ENCODE results near the gene C21orf58. TPM values are rescaled to one million over a fixed set of nuclear protein-coding genes. Genes with fewer than 3 reads are reported as not detected.
A peak's percentile ranks its signal among the peaks of the same experiment; 100 is the strongest.

C21orf58 gene
- total RNA-seq, 4 donors from 2014 or later: 2.2 to 11.1 (median 3.0) TPM

DNA sequence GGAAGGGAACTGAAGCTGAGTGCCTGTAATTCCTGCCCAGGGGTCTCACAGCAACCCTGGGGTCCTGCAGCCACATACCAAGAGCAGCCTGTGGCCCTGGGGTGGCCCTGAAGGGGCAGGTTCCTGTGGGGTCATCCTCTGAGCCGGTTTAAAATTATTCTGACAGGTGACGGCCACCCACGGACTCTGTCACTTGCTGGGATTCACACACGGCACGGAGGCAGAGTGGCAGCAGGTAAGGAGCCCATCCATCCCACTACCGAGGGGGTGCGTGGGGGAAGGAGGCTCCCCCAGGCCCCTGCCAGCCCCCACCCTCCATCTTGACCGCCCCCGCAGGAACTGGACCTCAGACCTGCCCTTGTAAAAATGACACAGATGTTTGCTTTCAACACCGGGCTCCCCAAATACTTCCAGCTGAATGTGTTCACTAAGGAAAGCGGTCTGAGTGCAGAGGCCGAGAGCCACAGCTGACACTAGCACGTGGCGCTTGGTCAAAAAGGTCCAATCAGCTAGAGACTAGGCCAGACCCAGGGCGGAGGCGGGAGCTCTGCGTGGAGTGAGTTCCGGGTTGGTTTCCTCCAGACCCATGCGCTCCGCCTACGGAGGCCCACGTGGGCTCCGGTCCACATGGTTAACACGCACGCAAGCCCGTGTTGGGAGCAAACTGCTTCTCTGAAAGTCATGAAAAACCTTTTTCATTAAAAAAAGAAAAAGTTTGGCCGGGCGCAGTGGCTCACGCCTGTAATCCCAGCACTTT is 27.5 kb downstream of the C21orf58 start:
- H3K4me3 ChIP-seq: peak overlapping the region in 2 of 4 donors; percentile 48 to 60
- H3K9me3 ChIP-seq: no peaks in the 10 kb centered on the region
- 49 to 66% methylated on average over 24 to 26 of the region's 29 CpGs for WGBS, 2 donors
- H3K27ac ChIP-seq: peak overlapping the region in 3 of 4 donors; percentile 63 to 73 (median 72)
- TF ChIP-seq EP300 (IDR thresholded peaks at IDR 0.05): peak in 1 of 2 donors; percentile 60
- TF ChIP-seq POLR2A (IDR thresholded peaks at IDR 0.05): no peak
- TF ChIP-seq, protein P1, sequence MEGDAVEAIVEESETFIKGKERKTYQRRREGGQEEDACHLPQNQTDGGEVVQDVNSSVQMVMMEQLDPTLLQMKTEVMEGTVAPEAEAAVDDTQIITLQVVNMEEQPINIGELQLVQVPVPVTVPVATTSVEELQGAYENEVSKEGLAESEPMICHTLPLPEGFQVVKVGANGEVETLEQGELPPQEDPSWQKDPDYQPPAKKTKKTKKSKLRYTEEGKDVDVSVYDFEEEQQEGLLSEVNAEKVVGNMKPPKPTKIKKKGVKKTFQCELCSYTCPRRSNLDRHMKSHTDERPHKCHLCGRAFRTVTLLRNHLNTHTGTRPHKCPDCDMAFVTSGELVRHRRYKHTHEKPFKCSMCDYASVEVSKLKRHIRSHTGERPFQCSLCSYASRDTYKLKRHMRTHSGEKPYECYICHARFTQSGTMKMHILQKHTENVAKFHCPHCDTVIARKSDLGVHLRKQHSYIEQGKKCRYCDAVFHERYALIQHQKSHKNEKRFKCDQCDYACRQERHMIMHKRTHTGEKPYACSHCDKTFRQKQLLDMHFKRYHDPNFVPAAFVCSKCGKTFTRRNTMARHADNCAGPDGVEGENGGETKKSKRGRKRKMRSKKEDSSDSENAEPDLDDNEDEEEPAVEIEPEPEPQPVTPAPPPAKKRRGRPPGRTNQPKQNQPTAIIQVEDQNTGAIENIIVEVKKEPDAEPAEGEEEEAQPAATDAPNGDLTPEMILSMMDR (IDR thresholded peaks at IDR 0.05): no peak
- no peaks in the 10 kb centered on the region for H3K27me3 ChIP-seq
- DNase-seq (ENCODE audit: low spot score in 2 of 2): peak; percentile 85 to 86
- H3K36me3 ChIP-seq: peaks cover 0 to 27% (median 0%) of the 10 kb centered on the region in 3 donors
- peaks cover 0 to 36% (median 2%) of the 10 kb centered on the region in 4 donors for H3K4me1 ChIP-seq

DNA sequence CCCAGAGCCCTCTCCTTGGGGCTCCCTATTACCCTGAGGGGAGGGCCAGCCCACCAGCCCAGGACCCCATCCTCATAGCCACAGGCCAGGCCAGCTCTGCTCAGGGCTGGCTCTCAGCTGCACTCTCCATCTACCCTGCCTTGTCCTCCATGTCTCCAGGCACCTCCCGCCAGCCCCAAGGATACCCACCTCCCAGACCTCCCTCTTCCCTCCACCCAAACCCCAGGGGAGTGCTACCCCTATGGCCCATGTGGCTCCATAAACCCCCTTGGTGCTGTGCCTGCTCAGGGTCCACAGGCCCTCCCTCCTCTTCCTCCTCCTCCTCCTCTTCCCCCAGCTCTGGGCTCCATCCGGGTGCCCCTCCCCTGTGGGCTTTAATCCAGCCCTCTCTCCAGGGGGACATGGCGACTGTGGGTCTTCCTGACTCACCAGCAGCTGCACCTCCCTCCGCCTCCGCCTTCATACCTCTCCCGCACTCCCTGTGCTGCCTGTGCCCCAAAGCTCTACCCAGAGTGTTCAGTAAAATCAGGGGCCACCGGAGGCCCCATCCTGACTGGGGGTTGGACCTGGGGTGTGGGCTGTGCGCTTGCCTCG is 28.4 kb downstream of the C21orf58 start:
- no peak for TF ChIP-seq EP300 (IDR thresholded peaks at IDR 0.05)
- TF ChIP-seq, protein P1 (IDR thresholded peaks at IDR 0.05): no peak
- no peak for TF ChIP-seq POLR2A (IDR thresholded peaks at IDR 0.05)
- Histone ChIP-seq H3K27me3 (no peaks in the 10 kb centered on the region), H3K9me3 (no peaks in the 10 kb centered on the region), H3K27ac (peak overlapping the region in 3 of 4 donors; percentile 63 to 73 (median 72)), H3K36me3 (peaks cover 0 to 21% (median 0%) of the 10 kb centered on the region in 3 donors), H3K4me3 (no peak overlapping the region), H3K4me1 (peaks cover 0 to 36% (median 2%) of the 10 kb centered on the region in 4 donors)
- 42 to 55% methylated on average over 8 to 9 of the region's 9 CpGs for WGBS, 2 donors
- no peak for DNase-seq (ENCODE audit: low spot score in 2 of 2)

DNA sequence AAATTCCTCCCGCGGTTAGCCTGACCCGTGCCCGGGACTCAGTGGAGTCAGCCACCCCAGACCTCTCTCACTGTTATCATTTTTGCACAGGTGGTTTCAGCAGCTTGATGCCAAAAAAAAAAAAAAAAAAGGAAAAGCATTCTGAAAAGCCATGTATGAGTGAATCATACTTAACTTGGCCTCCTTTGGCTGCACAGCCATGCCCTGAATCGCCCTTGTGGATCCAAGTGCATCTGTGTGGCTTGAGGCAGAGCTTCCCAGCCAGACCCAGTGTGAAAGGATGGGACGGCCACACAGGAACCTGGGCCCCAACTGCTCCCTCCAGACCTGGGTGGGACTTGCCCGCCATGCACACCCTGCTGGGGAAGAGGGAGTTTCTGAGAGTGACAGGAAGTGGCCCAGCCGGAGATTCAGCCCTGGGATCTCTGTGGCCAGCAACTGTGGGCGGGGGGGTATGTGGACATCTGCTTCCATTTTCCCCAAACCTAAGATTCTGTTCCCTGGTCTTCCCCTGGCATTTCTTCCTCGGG is 29.0 kb downstream of the C21orf58 start:
- no peaks in the 10 kb centered on the region for H3K9me3 ChIP-seq
- H3K27me3 ChIP-seq: no peaks in the 10 kb centered on the region
- H3K27ac ChIP-seq: peak overlapping the region in 1 of 4 donors; percentile 72
- H3K4me1 ChIP-seq: peaks cover 0 to 36% (median 2%) of the 10 kb centered on the region in 4 donors
- no peak overlapping the region for H3K4me3 ChIP-seq
- DNase-seq (ENCODE audit: low spot score in 2 of 2): no peak
- no peak for TF ChIP-seq POLR2A (IDR thresholded peaks at IDR 0.05)
- TF ChIP-seq, protein P1 (IDR thresholded peaks at IDR 0.05): no peak
- H3K36me3 ChIP-seq: peaks cover 0 to 15% (median 0%) of the 10 kb centered on the region in 3 donors
- WGBS, 2 donors: 49 to 57% methylated on average over 10 of the region's 10 CpGs

DNA sequence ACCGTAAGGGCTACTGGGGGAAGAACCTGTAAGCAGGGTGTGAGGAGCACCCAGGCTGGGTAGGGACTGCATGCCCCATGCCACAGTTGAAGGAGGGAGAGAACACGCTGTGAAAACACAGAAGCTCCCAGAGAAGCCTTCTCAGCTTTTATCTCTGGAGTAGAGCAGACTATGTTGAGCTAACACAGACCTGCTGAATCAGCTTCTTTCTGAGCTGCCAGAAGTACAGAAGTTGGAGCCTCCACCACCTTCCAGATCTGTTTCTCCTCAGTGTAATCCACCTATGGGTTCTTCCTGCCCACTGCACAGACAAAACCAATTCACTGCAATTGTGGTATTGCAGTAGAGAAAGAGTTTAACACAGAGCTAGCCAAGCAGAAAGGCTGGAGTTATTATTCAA is 32.1 kb downstream of the C21orf58 start:
- TF ChIP-seq, protein P1 (IDR thresholded peaks at IDR 0.05): no peak
- TF ChIP-seq POLR2A (IDR thresholded peaks at IDR 0.05) (no peak), EP300 (IDR thresholded peaks at IDR 0.05) (no peak)
- Histone ChIP-seq H3K36me3 (peaks cover 0 to 10% (median 0%) of the 10 kb centered on the region in 3 donors), H3K4me1 (peaks cover 0 to 26% (median 5%) of the 10 kb centered on the region in 4 donors), H3K9me3 (no peaks in the 10 kb centered on the region), H3K27ac (no peak overlapping the region), H3K4me3 (no peak overlapping the region), H3K27me3 (no peaks in the 10 kb centered on the region)
- 93 to 97% methylated on average over 2 of the region's 2 CpGs for WGBS, 2 donors
- no peak for DNase-seq (ENCODE audit: low spot score in 2 of 2)

Data from tibial nerve (tissue), 4 donors.